Stimulated activated naive CD8-positive, alpha-beta T cell treated with anti-CD3 and anti-CD28 coated beads, Interleukin-15, amount 100 ng/mL, for 72 hours (primary cell): ENCODE data around the gene CDKAL1.
"Not testable (repeated sequence)": the region's sequence is repeated elsewhere in the genome, so short reads cannot be mapped to it uniquely, and the experiment has no call there.

ENCODE experiments used
- ATAC-seq: fragments of 150-1000 bp; cut with Tn5 transposase; 2 replicates; pipeline ENCODE4 v1.10.0; 2021; ENCODE audit warnings: mild to moderate bottlenecking, moderate library complexity
- DNase-seq, 2 donors: peaks; one replicate each; pipeline ENCODE4 v3.0.0; 2021 to 2022
- H3K27ac Mint-ChIP-seq, 2 donors: one replicate each; pipeline ENCODE4 v1.8.0; 2022; ENCODE audit warnings: mild to moderate bottlenecking in 2 of 2, mixed read lengths in 2 of 2, moderate library complexity in 2 of 2
- H3K27me3 Mint-ChIP-seq: one replicate; pipeline ENCODE4 v1.8.0; 2022; ENCODE audit warnings: mixed read lengths
- H3K4me1 Mint-ChIP-seq: one replicate; pipeline ENCODE4 v1.8.0; 2022; ENCODE audit warnings: mild to moderate bottlenecking, mixed read lengths
- H3K4me3 Mint-ChIP-seq, 2 donors: one replicate each; pipeline ENCODE4 v1.8.0; 2022; ENCODE audit warnings: mild to moderate bottlenecking in 2 of 2, mixed read lengths in 2 of 2, moderate library complexity in 1 of 2
- H3K9me3 Mint-ChIP-seq, 2 donors: one replicate each; pipeline ENCODE4 v1.8.0; 2022; ENCODE audit warnings: mixed read lengths in 2 of 2

The CDKAL1 gene

GRCh38 chr6:20534295-20535262 lies at the start of gene CDKAL1:
Gene CDKAL1, plus strand, starts transcription at chr6:20534457. Its CDS starts 11,894 bp downstream, at chr6:20546351.
- Mint-ChIP-seq H3K4me3 (peak within 1 kb of the TSS; percentile 94 to 95), H3K27ac (peak within 1 kb of the TSS; percentile 96 to 98), H3K4me1 (peaks cover 43% of the 10 kb centered on the region), H3K9me3 (no peaks in the 10 kb centered on the region), H3K27me3 (peaks cover 3% of the 10 kb centered on the region)
- DNase-seq (peak; percentile 82 to 93), ATAC-seq (peak; percentile 92)

GRCh38 chr6:20486641-20487040 lies 47.6 kb upstream of the CDKAL1 start:
- no peaks in the 10 kb centered on the region for H3K27me3 Mint-ChIP-seq
- H3K4me3 Mint-ChIP-seq = no peak overlapping the region
- H3K9me3 Mint-ChIP-seq = no peaks in the 10 kb centered on the region
- ATAC-seq (no peak), DNase-seq (no peak)
- peak overlapping the region in 1 of 2 donors; percentile 84 for H3K27ac Mint-ChIP-seq
- H3K4me1 Mint-ChIP-seq = peaks cover under 1% of the 10 kb centered on the region

- H3K27ac Mint-ChIP-seq = no peak overlapping the region
- ATAC-seq (no peak), DNase-seq (no peak)
- H3K4me3 Mint-ChIP-seq = no peak overlapping the region
- H3K4me1 Mint-ChIP-seq = no peaks in the 10 kb centered on the region
- no peaks in the 10 kb centered on the region for H3K9me3 Mint-ChIP-seq
- no peaks in the 10 kb centered on the region for H3K27me3 Mint-ChIP-seq
Observed at GRCh38 chr6:20487669-20488375, 46.4 kb upstream of the CDKAL1 start.

DNA sequence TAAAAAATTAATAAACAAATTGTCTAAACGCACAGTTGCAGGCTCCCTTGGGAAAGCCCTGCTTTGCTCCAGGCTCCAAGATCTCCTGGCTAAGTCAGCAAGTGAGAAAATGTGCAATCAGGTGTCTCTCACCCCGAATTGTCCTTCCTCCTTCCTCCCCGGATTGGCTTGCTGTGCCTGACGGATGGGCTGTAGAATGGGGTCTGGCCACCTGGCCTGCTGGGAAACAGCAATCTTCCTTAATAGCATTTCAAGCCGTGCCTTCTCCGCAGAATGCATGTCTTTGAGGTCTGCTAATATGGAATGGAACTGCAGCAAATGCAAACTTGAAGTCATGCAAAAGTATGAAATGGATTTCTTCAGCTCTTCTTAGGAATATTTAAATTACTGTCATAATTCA lies 43.7 kb upstream of the CDKAL1 start:
- ATAC-seq (no peak), DNase-seq (no peak)
- Mint-ChIP-seq H3K4me1 (no peaks in the 10 kb centered on the region), H3K27me3 (no peaks in the 10 kb centered on the region), H3K27ac (no peak overlapping the region), H3K9me3 (no peaks in the 10 kb centered on the region), H3K4me3 (no peak overlapping the region)

DNA sequence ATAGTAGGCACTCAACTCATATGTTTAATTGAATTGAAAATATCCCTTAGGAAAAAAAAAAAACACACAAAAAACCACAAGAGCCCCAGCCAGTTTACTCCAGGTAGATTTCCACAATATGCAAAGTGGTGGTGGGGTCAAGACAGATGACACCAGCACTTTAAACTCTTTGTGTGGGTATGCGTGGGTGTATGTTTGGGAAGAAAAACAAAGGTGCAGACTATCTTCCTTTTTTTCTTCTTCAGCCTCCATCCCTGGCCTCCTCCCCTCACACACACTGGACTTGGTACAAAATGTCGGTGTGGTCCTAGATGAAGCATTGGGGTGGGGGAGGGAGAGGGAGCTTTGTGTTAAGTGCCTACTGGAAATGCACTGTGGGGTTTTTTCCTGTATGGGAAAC lies 42.2 kb upstream of the CDKAL1 start:
- DNase-seq = no peak
- Mint-ChIP-seq H3K9me3 (no peaks in the 10 kb centered on the region), H3K4me1 (no peaks in the 10 kb centered on the region), H3K27me3 (no peaks in the 10 kb centered on the region), H3K4me3 (no peak overlapping the region), H3K27ac (no peak overlapping the region)
- no peak for ATAC-seq

DNA sequence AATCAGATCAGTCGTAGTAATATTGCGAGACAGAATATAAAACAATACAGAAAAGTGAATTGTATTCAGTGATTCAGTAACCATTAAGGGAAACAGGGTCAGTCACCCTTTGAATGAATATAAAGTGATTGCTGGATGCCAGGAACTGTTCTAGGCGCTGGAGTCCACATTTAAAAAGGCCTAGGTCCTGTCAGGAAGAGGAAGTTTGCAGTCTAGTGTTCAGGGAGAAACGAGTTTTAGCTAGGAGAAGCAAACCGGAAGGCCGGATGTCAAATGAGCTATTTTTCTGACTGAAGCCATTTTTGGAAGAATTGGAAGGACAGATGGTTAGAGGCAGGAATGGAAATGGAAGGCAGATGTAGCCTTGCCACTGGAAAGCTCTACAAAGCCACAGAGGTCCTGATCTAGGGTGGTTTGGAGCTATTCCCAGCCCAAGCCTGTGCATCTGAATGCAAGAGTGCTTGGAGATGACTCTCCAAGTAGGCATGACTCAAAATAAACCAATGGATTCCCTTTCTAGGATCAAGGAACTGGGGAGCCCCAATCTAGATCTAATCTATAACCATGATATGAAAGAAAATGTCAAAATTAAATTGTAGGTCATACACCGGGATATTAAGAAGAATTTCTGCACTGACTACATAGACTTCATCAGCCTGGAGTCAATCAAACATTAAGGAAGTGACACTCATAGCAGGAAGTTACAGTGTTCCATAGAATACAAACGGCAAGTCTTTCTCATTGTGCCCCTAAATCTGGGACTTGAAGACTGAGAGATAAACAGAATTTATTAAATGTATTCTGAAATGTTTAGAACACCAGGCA lies 36.8 kb upstream of the CDKAL1 start:
- H3K27ac Mint-ChIP-seq = peak overlapping the region in 1 of 2 donors; percentile 3
- no peaks in the 10 kb centered on the region for H3K4me1 Mint-ChIP-seq
- no peak overlapping the region for H3K4me3 Mint-ChIP-seq
- H3K27me3 Mint-ChIP-seq = no peaks in the 10 kb centered on the region
- ATAC-seq (no peak), DNase-seq (no peak)
- H3K9me3 Mint-ChIP-seq = no peaks in the 10 kb centered on the region

DNA sequence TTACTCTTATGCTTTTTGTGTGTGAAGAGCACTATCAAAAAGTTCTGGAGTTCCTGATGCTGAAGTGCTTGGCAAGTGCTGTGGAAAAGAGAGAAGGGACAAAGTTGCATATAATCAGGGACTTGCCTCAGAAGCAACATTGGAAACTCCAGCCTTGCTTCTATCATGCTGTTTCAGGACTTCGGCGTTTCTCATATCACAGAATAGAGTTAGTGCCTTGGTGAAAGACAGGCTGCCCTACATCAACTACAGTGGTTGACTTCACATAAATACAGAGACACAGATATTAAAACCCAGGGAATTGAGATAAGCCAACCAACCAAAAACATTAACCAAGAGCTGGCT lies 36.2 kb upstream of the CDKAL1 start:
- Mint-ChIP-seq H3K4me1 (no peaks in the 10 kb centered on the region), H3K9me3 (no peaks in the 10 kb centered on the region)

DNA sequence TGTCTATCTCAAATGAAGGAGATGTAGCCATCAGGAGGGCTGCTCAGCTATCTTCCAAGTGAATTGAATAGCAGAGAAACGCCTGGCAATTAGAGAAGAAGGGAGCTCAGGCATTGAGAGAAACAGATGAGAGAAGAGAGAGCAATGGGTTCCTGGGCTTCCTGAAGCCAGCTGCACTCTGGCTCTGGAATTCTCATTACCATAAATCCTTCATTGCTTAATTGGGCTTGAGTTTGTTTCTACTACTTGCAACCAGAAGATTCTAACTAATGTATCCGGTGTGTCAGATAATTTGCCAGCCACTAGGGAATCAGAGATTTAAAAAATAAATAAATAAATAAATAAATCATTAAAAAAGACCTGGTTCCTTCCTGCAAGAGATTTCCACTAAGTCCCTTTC lies 25.0 kb upstream of the CDKAL1 start:
- DNase-seq (no peak), ATAC-seq (no peak)
- no peak overlapping the region for H3K27ac Mint-ChIP-seq
- no peak overlapping the region for H3K4me3 Mint-ChIP-seq
- no peaks in the 10 kb centered on the region for H3K4me1 Mint-ChIP-seq
- no peaks in the 10 kb centered on the region for H3K9me3 Mint-ChIP-seq
- H3K27me3 Mint-ChIP-seq = peaks cover 5% of the 10 kb centered on the region

More for the DNA sequence above, 36.2 kb upstream of the CDKAL1 start:
- Mint-ChIP-seq H3K4me3 (no peak overlapping the region), H3K27me3 (no peaks in the 10 kb centered on the region), H3K27ac (no peak overlapping the region)
- ATAC-seq (no peak), DNase-seq (no peak)

DNA sequence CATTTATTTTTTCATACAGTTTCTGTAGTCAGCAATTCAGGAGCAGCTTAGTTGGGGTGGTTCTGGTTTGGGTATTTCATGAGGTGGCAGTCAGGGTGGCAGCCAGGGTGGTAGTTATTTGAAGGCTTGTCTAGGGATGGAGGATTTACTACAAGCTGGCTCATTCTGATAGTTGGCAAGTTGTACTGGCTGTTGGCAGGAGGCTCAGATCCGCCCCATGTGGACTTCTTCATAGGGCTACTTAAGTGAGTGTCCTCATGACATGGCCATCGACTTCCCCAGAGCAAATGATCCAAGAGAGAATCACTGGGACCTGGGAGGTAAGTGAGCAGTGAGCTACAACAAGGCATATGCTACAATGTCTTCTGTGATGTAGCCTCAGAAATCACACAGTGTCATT lies 22.4 kb upstream of the CDKAL1 start:
- DNase-seq (no peak), ATAC-seq (no peak)
- no peak overlapping the region for H3K4me3 Mint-ChIP-seq
- H3K9me3 Mint-ChIP-seq = no peaks in the 10 kb centered on the region
- H3K27me3 Mint-ChIP-seq = peaks cover 5% of the 10 kb centered on the region
- no peaks in the 10 kb centered on the region for H3K4me1 Mint-ChIP-seq
- no peak overlapping the region for H3K27ac Mint-ChIP-seq

- ATAC-seq, DNase-seq, H3K4me3 Mint-ChIP-seq, H3K9me3 Mint-ChIP-seq, H3K27ac Mint-ChIP-seq: not testable (repeated sequence)
- Mint-ChIP-seq H3K4me1 (peaks cover 17% of the 10 kb centered on the region), H3K27me3 (peaks cover 13% of the 10 kb centered on the region)
Observed at GRCh38 chr6:20525208-20525607, 9.0 kb upstream of the CDKAL1 start.

DNA sequence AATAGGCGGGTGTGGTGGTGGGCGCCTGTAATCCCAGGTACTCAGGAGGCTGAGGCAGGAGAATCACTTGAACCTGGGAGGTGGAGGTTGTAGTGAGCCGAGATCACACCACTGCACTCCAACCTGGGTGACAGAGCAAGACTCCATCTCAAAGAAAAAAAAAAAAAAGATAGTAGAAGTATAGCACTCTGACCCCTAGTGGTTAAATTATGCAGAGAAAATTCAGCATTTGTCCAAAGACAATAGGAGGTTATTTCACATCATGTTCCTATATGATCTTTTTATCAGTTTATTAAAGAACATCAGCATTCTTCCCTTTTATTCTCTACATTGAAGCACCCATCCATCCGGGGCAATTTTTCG lies 5.2 kb upstream of the CDKAL1 start:
- peak overlapping the region in 1 of 2 donors; percentile 59 for H3K4me3 Mint-ChIP-seq
- not testable (repeated sequence) for DNase-seq, H3K27me3 Mint-ChIP-seq, H3K27ac Mint-ChIP-seq, H3K9me3 Mint-ChIP-seq
- H3K4me1 Mint-ChIP-seq = peaks cover 24% of the 10 kb centered on the region
- peak; percentile 73 for ATAC-seq

DNA sequence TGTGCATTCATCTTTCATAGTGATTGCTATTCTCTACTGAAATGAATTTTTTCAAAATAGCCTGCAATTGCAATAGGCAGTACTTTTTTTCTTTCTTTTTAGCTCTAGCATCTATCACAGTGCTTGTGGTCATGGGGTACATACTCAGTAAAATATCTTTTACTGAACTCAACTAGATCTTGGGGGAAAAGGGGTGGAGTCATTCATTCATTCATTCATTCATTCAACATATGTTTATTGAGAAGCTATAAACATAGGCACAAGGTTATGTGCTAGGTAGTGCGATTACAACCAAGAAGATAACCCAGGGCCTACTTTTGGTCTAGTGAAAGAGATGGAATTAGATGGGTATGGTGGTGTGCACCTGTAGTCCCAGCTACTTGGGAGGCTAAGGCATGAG lies 1.4 kb upstream of the CDKAL1 start:
- H3K27ac Mint-ChIP-seq = no peak overlapping the region
- ATAC-seq = no peak
- H3K27me3 Mint-ChIP-seq = peaks cover 6% of the 10 kb centered on the region
- H3K4me1 Mint-ChIP-seq = peaks cover 44% of the 10 kb centered on the region
- H3K9me3 Mint-ChIP-seq = no peaks in the 10 kb centered on the region
- no peak overlapping the region for H3K4me3 Mint-ChIP-seq
- DNase-seq = no peak

- Mint-ChIP-seq H3K27ac (peak overlapping the region; percentile 92 to 96), H3K4me3 (peak overlapping the region; percentile 94 to 95), H3K4me1 (peaks cover 43% of the 10 kb centered on the region), H3K27me3 (peaks cover 6% of the 10 kb centered on the region), H3K9me3 (no peaks in the 10 kb centered on the region)
- ATAC-seq = no peak
- no peak for DNase-seq
Observed at GRCh38 chr6:20533746-20534294, 437 bp upstream of the CDKAL1 start.

- Mint-ChIP-seq H3K27ac (no peak overlapping the region), H3K9me3 (no peaks in the 10 kb centered on the region), H3K27me3 (no peaks in the 10 kb centered on the region), H3K4me3 (peak overlapping the region in 1 of 2 donors; percentile 44), H3K4me1 (peaks cover 62% of the 10 kb centered on the region)
- DNase-seq (no peak), ATAC-seq (no peak)
Observed at GRCh38 chr6:20538131-20538662, 3.9 kb downstream of the CDKAL1 start.

DNA sequence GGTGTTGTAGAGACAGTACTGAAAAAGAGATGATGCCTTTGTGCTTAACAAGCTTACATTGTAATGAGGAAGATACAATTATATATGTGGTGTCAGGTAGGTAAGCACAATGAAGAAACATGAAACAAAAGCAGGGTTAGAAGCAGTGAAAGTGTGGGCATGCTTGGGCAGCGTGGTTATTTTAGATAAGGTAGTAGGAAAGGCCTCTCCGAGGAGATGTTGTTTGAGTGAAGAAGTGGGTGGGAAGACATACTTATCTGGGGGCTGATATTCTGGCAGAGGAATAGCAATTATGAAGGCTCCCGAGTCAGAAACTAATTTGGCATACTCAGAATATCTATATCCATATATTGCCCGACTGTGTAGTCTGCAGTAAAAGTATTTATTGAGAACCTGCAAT lies 4.7 kb downstream of the CDKAL1 start:
- peak overlapping the region in 1 of 2 donors; percentile 9 for H3K4me3 Mint-ChIP-seq
- H3K9me3 Mint-ChIP-seq = no peaks in the 10 kb centered on the region
- H3K4me1 Mint-ChIP-seq = peaks cover 59% of the 10 kb centered on the region
- H3K27me3 Mint-ChIP-seq = no peaks in the 10 kb centered on the region
- DNase-seq (no peak), ATAC-seq (no peak)
- no peak overlapping the region for H3K27ac Mint-ChIP-seq
